K562 (cell line): ENCODE results near the gene ZNF521.

ENCODE experiments used
- POLR2AphosphoS5 ChIP-seq: IDR thresholded peaks from 2 replicates; pipeline ENCODE4 v1.6.1; 2011; ENCODE audit warnings: mild to moderate bottlenecking, low read depth, low read length, moderate library complexity; ENCODE audit not compliant: control insufficient read depth, insufficient read depth
- RAD21 ChIP-seq, 2 experiments: fragments of 250-450 bp in 1 of 2; fragments of 450-650 bp in 1 of 2; sonication (Bioruptor Pico) in 1 of 2; formaldehyde crosslinking in 1 of 2; IDR thresholded peaks in 1 of 2; conservative IDR thresholded peaks in 1 of 2; 2 replicates each; pipeline versions ENCODE4 v1.4.0 to v1.8.0; 2020 to 2022; ENCODE audit warnings: mild to moderate bottlenecking in 2 of 2, moderate library complexity in 1 of 2

DNA sequence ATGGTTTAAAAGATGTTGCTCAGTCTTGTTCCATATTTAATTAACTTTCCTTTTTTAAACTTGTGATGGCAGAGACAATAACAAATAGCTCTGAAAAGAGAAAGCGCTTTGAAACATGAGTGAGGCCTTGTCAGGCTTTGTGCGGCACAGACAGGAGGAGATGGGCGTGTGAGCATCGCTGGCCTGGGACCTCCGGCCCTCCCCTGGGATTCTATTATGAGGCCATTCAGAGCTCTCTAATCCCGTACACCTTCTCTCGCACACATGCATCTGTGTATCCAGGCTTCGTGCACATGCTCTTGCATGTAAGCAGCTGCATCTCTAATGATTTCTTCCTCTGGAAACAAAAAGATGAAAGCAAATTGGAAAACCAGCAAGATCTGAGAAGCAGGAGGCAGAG lies 313.7 kb downstream of the ZNF521 start:
- TF ChIP-seq POLR2AphosphoS5 (no peak), RAD21 (CRISPR knock-in tag; conservative IDR thresholded peaks at IDR 0.05 in 1 of 2, IDR thresholded peaks at IDR 0.05 in 1 of 2) (no peak)
